Adipocyte (in vitro differentiated cells): ENCODE data around the gene FIGN.

ENCODE experiments used
- DNase-seq: peaks from one replicate; pipeline ENCODE4 v3.0.0-alpha.2; 2015; ENCODE audit warnings: low read depth
- H3K27me3 ChIP-seq: replicated peaks from 2 replicates; pipeline ENCODE4 v1.7.0; 2013; ENCODE audit warnings: mild to moderate bottlenecking, low read length, moderate library complexity; ENCODE audit not compliant: control insufficient read depth, insufficient read depth
- H3K36me3 ChIP-seq: 2 replicates; pipeline ENCODE4 v1.7.0; 2013; ENCODE audit warnings: low read length, mild to moderate bottlenecking, moderate library complexity; ENCODE audit not compliant: control insufficient read depth, insufficient read depth, severe bottlenecking
- H3K4me1 ChIP-seq: 2 replicates; pipeline ENCODE4 v1.7.0; 2013; ENCODE audit warnings: mild to moderate bottlenecking, low read length, moderate library complexity; ENCODE audit not compliant: control insufficient read depth, insufficient read depth
- H3K4me3 ChIP-seq: 2 replicates; pipeline ENCODE4 v1.7.0; 2013; ENCODE audit warnings: mild to moderate bottlenecking, low read length, moderate library complexity
- H3K9ac ChIP-seq: 2 replicates; pipeline ENCODE4 v1.7.0; 2013; ENCODE audit warnings: mild to moderate bottlenecking, low read length, moderate library complexity
- H3K9me3 ChIP-seq: 2 replicates; pipeline ENCODE4 v1.7.0; 2013; ENCODE audit warnings: mild to moderate bottlenecking, low read length, moderate library complexity; ENCODE audit not compliant: control insufficient read depth

The FIGN gene

GRCh38 chr2:163735685-163736432 is at the start of gene FIGN:
Gene FIGN (minus strand): TSS chr2:163736008. CDS start chr2:163734927, 1,081 bp downstream.
- Histone ChIP-seq H3K27me3 (no peaks in the 10 kb centered on the region), H3K4me3 (peak within 1 kb of the TSS; percentile 99), H3K9ac (peak within 1 kb of the TSS; percentile 95), H3K36me3 (no peaks in the 10 kb centered on the region), H3K9me3 (no peaks in the 10 kb centered on the region), H3K4me1 (peaks cover 23% of the 10 kb centered on the region)
- DNase-seq = peak; percentile 93

DNA sequence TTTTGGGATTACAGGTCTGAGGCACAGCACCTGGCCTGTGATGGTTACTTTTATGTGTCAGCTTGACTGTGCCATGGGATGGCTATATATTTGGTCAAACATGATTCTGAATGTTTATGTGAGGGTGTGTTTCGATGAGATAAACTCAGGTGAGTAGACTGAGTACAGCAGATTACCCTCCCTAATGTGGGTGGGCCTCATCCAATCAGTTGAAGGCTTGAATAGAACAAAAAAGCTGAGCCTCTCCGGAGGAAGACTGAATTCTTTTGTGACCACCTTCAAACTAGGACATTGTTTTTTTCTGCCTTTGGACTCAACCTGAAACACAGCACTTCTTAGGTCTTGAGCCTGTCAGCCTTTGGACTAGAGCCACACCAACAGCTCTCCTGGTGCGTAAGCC is 49.4 kb upstream of the FIGN start:
- H3K9ac ChIP-seq = no peak overlapping the region
- H3K36me3 ChIP-seq = no peaks in the 10 kb centered on the region
- H3K4me3 ChIP-seq = no peak overlapping the region
- H3K4me1 ChIP-seq = no peaks in the 10 kb centered on the region
- no peaks in the 10 kb centered on the region for H3K27me3 ChIP-seq
- DNase-seq = no peak
- H3K9me3 ChIP-seq = no peaks in the 10 kb centered on the region

DNA sequence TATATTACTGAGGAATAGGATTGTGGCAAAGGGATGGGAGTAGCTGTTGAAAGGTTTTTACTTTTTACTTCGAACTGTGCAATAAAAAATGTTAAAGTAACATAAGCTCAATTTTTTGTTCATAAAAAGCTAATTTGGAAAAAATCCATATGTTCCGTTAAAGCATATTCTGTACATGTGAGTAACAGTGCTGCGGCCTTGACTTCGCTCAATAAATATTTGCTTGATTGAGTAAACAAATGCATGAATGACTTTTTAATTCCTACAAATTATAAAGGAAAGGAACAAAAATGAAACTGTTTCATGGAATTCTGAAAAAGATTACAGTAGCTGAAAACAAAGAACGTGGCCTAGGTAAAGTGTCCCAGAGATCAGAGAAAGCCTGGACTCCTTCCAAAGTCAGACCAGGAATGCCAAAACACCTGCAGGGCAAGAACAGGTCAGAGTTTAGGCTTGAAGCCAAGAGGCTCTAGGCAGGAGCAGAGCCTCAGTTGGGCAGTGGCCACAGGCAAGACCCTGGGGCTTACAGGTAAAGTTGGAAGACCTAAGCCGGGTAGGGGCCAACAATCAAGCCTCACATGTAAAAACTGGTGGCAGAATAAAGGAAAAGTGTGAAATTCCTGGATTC is 44.3 kb upstream of the FIGN start:
- no peaks in the 10 kb centered on the region for H3K27me3 ChIP-seq
- no peaks in the 10 kb centered on the region for H3K9me3 ChIP-seq
- H3K4me3 ChIP-seq = no peak overlapping the region
- H3K4me1 ChIP-seq = peaks cover 21% of the 10 kb centered on the region
- DNase-seq = no peak
- H3K36me3 ChIP-seq = no peaks in the 10 kb centered on the region
- H3K9ac ChIP-seq = no peak overlapping the region

- Histone ChIP-seq H3K27me3 (no peaks in the 10 kb centered on the region), H3K4me1 (peaks cover 29% of the 10 kb centered on the region), H3K4me3 (peak overlapping the region; percentile 1), H3K9ac (no peak overlapping the region), H3K36me3 (no peaks in the 10 kb centered on the region), H3K9me3 (no peaks in the 10 kb centered on the region)
- DNase-seq = peak; percentile 61
Observed at GRCh38 chr2:163778045-163778781, 42.4 kb upstream of the FIGN start.

GRCh38 chr2:163775304-163775703 is 39.5 kb upstream of the FIGN start:
- Histone ChIP-seq H3K9me3 (no peaks in the 10 kb centered on the region), H3K27me3 (no peaks in the 10 kb centered on the region), H3K36me3 (no peaks in the 10 kb centered on the region), H3K9ac (no peak overlapping the region), H3K4me1 (peaks cover 29% of the 10 kb centered on the region), H3K4me3 (no peak overlapping the region)
- DNase-seq = peak; percentile 6

- peak; percentile 77 for DNase-seq
- H3K4me1 ChIP-seq = peaks cover 29% of the 10 kb centered on the region
- no peaks in the 10 kb centered on the region for H3K9me3 ChIP-seq
- no peaks in the 10 kb centered on the region for H3K27me3 ChIP-seq
- no peak overlapping the region for H3K9ac ChIP-seq
- no peaks in the 10 kb centered on the region for H3K36me3 ChIP-seq
- H3K4me3 ChIP-seq = peak overlapping the region; percentile 52
Observed at GRCh38 chr2:163774862-163775261, 39.1 kb upstream of the FIGN start.

- Histone ChIP-seq H3K27me3 (no peaks in the 10 kb centered on the region), H3K4me3 (no peak overlapping the region), H3K9me3 (no peaks in the 10 kb centered on the region), H3K36me3 (no peaks in the 10 kb centered on the region), H3K9ac (no peak overlapping the region), H3K4me1 (peaks cover 22% of the 10 kb centered on the region)
- DNase-seq = no peak
Observed at GRCh38 chr2:163773276-163773675, 37.5 kb upstream of the FIGN start.

DNA sequence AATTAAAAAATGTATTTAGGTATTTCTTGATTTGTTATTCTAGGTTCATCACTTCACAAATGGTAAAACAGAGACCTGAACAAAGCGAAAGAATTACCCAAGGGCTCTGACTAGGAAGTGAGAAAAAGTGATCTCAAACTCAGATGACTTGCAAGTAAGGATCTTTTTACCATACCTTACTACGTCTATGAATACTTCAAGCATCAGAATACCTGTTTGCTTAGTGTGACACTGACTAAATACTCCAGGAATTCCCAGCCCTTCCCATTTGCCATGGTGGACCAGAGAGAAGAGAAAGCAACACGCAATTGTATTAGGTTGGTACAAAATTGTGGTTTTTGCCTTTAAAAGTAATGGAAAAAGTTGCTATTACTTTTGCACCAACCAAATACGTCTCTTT is 35.8 kb upstream of the FIGN start:
- Histone ChIP-seq H3K27me3 (no peaks in the 10 kb centered on the region), H3K4me3 (no peak overlapping the region), H3K9me3 (no peaks in the 10 kb centered on the region), H3K4me1 (peaks cover 18% of the 10 kb centered on the region), H3K36me3 (no peaks in the 10 kb centered on the region), H3K9ac (no peak overlapping the region)
- DNase-seq = no peak

DNA sequence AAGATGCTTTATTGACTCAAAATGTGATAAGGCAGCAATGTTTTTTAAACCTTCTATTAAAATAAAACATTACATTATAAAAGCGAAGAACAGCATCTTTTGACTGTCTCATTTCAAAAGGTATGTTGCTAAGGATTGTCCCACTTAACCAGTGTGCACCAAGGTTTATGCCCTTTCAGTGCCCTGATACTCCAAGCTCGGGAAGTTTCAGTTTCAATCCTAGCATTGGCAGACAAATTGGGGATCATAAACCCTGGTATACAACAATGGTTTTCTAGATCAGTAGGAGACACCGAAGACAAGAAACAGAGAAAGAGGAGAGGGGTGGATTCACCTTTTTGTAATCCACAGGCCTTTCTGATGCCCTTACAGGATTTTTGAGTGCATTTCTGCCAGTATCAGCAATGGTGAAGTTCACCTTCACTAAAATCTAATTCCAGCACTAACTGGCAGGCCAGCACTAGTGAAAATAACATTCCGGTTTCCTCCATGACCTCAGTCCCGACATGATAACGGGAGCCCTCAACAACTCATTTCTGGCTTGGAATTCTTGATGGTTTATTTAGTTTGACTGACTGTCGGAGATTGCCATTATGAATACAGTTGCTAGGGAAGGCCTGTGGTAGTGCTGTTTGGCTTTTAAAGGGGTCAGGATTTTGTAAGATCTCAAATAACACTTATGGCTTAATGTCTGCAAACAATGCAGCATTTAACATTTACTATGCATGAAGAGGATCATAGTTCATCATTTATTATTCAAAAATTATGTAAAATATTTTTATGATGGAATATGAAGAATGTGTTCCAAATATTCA is 33.3 kb upstream of the FIGN start:
- H3K9me3 ChIP-seq = no peaks in the 10 kb centered on the region
- no peak overlapping the region for H3K9ac ChIP-seq
- no peak for DNase-seq
- no peak overlapping the region for H3K4me3 ChIP-seq
- H3K27me3 ChIP-seq = no peaks in the 10 kb centered on the region
- H3K4me1 ChIP-seq = no peaks in the 10 kb centered on the region
- H3K36me3 ChIP-seq = no peaks in the 10 kb centered on the region

DNA sequence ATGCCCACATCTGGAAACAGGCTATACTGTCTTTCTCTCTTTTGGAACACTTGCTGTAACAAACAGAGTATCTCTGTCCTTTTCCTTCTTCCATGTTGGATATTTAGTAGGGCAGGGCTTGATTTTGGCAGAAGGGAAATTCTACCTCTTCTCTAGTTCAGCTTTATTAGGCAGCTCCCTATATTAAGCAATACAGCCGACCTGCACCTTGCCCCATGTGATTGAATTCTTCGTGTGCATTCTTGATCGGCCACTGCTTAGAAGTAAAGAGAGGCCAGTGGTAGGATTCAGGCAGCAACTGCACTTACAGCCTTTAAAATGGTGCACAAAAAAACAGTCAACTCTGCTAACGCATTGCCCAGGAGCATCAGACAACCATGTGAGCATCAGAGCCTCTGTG is 31.3 kb upstream of the FIGN start:
- no peaks in the 10 kb centered on the region for H3K9me3 ChIP-seq
- H3K36me3 ChIP-seq = no peaks in the 10 kb centered on the region
- H3K27me3 ChIP-seq = no peaks in the 10 kb centered on the region
- no peak overlapping the region for H3K4me3 ChIP-seq
- H3K9ac ChIP-seq = no peak overlapping the region
- no peak for DNase-seq
- H3K4me1 ChIP-seq = no peaks in the 10 kb centered on the region

DNA sequence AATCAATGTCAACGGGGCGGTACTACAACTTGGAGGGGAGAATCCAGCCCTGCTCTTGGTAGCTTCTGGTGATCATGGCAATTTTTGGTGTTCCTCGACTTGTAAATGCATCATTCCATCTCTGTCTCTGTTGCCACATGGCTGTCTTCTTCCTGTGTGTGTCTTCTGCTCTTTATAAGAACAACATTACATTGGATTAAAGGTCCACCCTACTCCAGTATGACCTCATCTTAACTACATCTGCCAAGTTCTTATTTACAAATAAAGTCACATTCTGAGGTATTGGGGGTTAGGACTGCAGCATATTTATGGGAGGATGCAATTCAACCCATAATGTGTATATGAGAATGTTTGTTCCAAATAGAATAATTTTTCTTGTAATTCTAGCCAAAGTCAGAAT is 28.8 kb upstream of the FIGN start:
- Histone ChIP-seq H3K4me1 (no peaks in the 10 kb centered on the region), H3K36me3 (no peaks in the 10 kb centered on the region), H3K27me3 (no peaks in the 10 kb centered on the region), H3K4me3 (no peak overlapping the region), H3K9ac (no peak overlapping the region), H3K9me3 (no peaks in the 10 kb centered on the region)
- no peak for DNase-seq
